Measurements from ENCODE around the gene NLRP12. TPM values are rescaled to one million over a fixed set of nuclear protein-coding genes. Genes with fewer than 3 reads are reported as not detected.
"Not testable (repeated sequence)": the region's sequence is repeated elsewhere in the genome, so short reads cannot be mapped to it uniquely, and the experiment has no call there.

NLRP12 gene
- polyA plus RNA-seq (2011; rRNA removed) (not detected in 2 replicates), polyA minus RNA-seq (2011; rRNA and poly(A)+ RNA removed) (not detected in 2 replicates)

GRCh38 chr19:53824134-53824611 lies at the start of gene NLRP12:
Gene NLRP12 (minus strand): TSS chr19:53824314. CDS start chr19:53824174, 140 bp downstream.
- no peak within 1 kb of the TSS for H3K4me3 ChIP-seq (ENCODE audit: low read depth, low read length)
- no peaks in the 10 kb centered on the region; the same call in 1 of the 2 replicates for H3K9me3 ChIP-seq (ENCODE audit: control insufficient read depth, insufficient read depth, low read length)
- POLR2A ChIA-PET = no interaction called here
- no peak for TF ChIP-seq CTCF (IDR thresholded peaks at IDR 0.05; ENCODE audit: low read depth, low read length)
- no peak for DNase-seq (ENCODE audit: low read depth, low spot score)
- peaks cover 6% of the 10 kb centered on the region for H3K27me3 ChIP-seq (ENCODE audit: control insufficient read depth, insufficient read depth, low read length)
- CTCF ChIA-PET = no interaction called here
- no peak within 1 kb of the TSS for H3K27ac ChIP-seq (ENCODE audit: low read depth, low read length)

- TF ChIP-seq CTCF (IDR thresholded peaks at IDR 0.05; ENCODE audit: low read depth, low read length) = no peak
- DNase-seq (ENCODE audit: low read depth, low spot score) = no peak
Measured at GRCh38 chr19:53872762-53873161, 48.6 kb upstream of the NLRP12 start.

GRCh38 chr19:53871454-53871853 lies 47.3 kb upstream of the NLRP12 start:
- no peaks in the 10 kb centered on the region for H3K27me3 ChIP-seq (ENCODE audit: control insufficient read depth, insufficient read depth, low read length)
- ChIA-PET CTCF (interaction anchor here (0.6 to 1.5 kb wide), 2 partner anchors 66 to 159 kb away, joined by 4 to 5 read pairs; no protein-coding TSS in a partner anchor), POLR2A (no interaction called here)
- no peak for TF ChIP-seq CTCF (IDR thresholded peaks at IDR 0.05; ENCODE audit: low read depth, low read length)
- H3K27ac ChIP-seq (ENCODE audit: low read depth, low read length) = no peak overlapping the region
- DNase-seq (ENCODE audit: low read depth, low spot score) = no peak
- no peaks in the 10 kb centered on the region; the same call in 1 of the 2 replicates for H3K9me3 ChIP-seq (ENCODE audit: control insufficient read depth, insufficient read depth, low read length)
- no peak overlapping the region for H3K4me3 ChIP-seq (ENCODE audit: low read depth, low read length)

More at GRCh38 chr19:53872762-53873161, 48.6 kb upstream of the NLRP12 start:
- Histone ChIP-seq H3K27me3 (ENCODE audit: control insufficient read depth, insufficient read depth, low read length) (no peaks in the 10 kb centered on the region), H3K4me3 (ENCODE audit: low read depth, low read length) (no peak overlapping the region), H3K9me3 (ENCODE audit: control insufficient read depth, insufficient read depth, low read length) (no peaks in the 10 kb centered on the region; the same call in 1 of the 2 replicates), H3K27ac (ENCODE audit: low read depth, low read length) (no peak overlapping the region)
- CTCF ChIA-PET = interaction anchor here (1.2 to 1.4 kb wide), 2 partner anchors 35 to 157 kb away, joined by 3 to 4 read pairs; no protein-coding TSS in a partner anchor
- POLR2A ChIA-PET = no interaction called here

- ChIA-PET POLR2A (no interaction called here), CTCF (interaction anchor here (1.5 kb wide), 1 partner anchor 160 kb away, joined by 5 read pairs; no protein-coding TSS in a partner anchor)
- no peak for TF ChIP-seq CTCF (IDR thresholded peaks at IDR 0.05; ENCODE audit: low read depth, low read length)
- H3K9me3 ChIP-seq (ENCODE audit: control insufficient read depth, insufficient read depth, low read length) = no peaks in the 10 kb centered on the region; the same call in 1 of the 2 replicates
- H3K27me3 ChIP-seq (ENCODE audit: control insufficient read depth, insufficient read depth, low read length) = no peaks in the 10 kb centered on the region
- no peak for DNase-seq (ENCODE audit: low read depth, low spot score)
- H3K4me3 ChIP-seq (ENCODE audit: low read depth, low read length) = peak overlapping the region; percentile 53
- peak overlapping the region; percentile 21 for H3K27ac ChIP-seq (ENCODE audit: low read depth, low read length)
Measured at GRCh38 chr19:53870485-53870844, 46.4 kb upstream of the NLRP12 start.

- POLR2A ChIA-PET; H3K27me3 ChIP-seq (ENCODE audit: control insufficient read depth, insufficient read depth, low read length); DNase-seq (ENCODE audit: low read depth, low spot score); H3K9me3 ChIP-seq (ENCODE audit: control insufficient read depth, insufficient read depth, low read length): not testable (repeated sequence)
- Histone ChIP-seq H3K27ac (ENCODE audit: low read depth, low read length) (peak overlapping the region; percentile 68), H3K4me3 (ENCODE audit: low read depth, low read length) (peak overlapping the region; percentile 93)
- CTCF ChIA-PET = interaction anchor here (1.5 kb wide), 1 partner anchor 160 kb away, joined by 5 read pairs; no protein-coding TSS in a partner anchor
Measured at GRCh38 chr19:53869805-53870484, 45.8 kb upstream of the NLRP12 start.
